Breast epithelium (tissue), 3 donors: ENCODE measurements around the gene HSDL2.

ENCODE experiments used
- POLR2A ChIP-seq: fragments of 450-650 bp; IDR thresholded peaks from one replicate; pipeline ENCODE4 v1.6.1; 2016; ENCODE audit warnings: antibody characterized with exemption, mild to moderate bottlenecking, moderate library complexity
- POLR2AphosphoS5 ChIP-seq, 3 donors: sonication (generic); formaldehyde crosslinking; IDR thresholded peaks; one replicate each; pipeline ENCODE4 v1.6.1; 2017; ENCODE audit warnings: antibody characterized with exemption in 3 of 3
- TF ChIP-seq, protein P1 (sequence below), 3 donors: fragments of 450-650 bp; IDR thresholded peaks; one replicate each; pipeline ENCODE4 v1.5.1; 2016 to 2017; ENCODE audit warnings: antibody characterized with exemption in 3 of 3, mild to moderate bottlenecking in 3 of 3, moderate library complexity in 3 of 3

DNA sequence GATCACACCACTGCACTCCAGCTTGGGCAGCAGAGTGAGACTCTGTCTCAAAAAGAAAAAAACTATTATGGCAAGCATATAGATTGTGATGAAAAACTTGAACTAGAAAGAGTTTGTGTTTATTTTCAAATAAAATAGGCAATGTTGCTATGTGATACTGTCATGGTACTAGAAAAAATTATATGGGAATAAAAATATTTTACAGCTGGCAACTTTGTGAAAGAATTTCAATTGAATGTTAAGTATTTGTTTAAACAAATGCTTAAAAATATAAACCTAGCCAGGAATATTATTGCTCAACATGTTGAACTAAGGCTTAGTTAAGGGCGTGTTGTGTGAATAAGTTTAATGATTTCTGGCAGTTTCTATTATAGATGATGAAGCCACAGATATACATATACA is 31.7 kb downstream of the HSDL2 start:
- TF ChIP-seq POLR2A, result no peak
- TF ChIP-seq, protein P1, sequence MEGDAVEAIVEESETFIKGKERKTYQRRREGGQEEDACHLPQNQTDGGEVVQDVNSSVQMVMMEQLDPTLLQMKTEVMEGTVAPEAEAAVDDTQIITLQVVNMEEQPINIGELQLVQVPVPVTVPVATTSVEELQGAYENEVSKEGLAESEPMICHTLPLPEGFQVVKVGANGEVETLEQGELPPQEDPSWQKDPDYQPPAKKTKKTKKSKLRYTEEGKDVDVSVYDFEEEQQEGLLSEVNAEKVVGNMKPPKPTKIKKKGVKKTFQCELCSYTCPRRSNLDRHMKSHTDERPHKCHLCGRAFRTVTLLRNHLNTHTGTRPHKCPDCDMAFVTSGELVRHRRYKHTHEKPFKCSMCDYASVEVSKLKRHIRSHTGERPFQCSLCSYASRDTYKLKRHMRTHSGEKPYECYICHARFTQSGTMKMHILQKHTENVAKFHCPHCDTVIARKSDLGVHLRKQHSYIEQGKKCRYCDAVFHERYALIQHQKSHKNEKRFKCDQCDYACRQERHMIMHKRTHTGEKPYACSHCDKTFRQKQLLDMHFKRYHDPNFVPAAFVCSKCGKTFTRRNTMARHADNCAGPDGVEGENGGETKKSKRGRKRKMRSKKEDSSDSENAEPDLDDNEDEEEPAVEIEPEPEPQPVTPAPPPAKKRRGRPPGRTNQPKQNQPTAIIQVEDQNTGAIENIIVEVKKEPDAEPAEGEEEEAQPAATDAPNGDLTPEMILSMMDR (IDR thresholded peaks at IDR 0.05), result no peak
- no peak for TF ChIP-seq POLR2AphosphoS5 (IDR thresholded peaks at IDR 0.05)
